HepG2 (cell line): ENCODE data around the gene ZKSCAN8. TPM values are rescaled to one million over a fixed set of nuclear protein-coding genes. Genes with fewer than 3 reads are reported as not detected.
A peak's percentile ranks its signal among the peaks of the same experiment; 100 is the strongest.

Source experiments
- ARID4A ChIP-seq: sonication (generic); formaldehyde crosslinking; IDR thresholded peaks from 2 replicates; pipeline ENCODE4 v1.5.0; 2020; ENCODE audit warnings: mild to moderate bottlenecking, missing genetic modification reagents, borderline replicate concordance
- EZH2 ChIP-seq: conservative IDR thresholded peaks from 2 replicates; pipeline ENCODE4 v1.6.1; 2012; ENCODE audit warnings: mild to moderate bottlenecking, low read depth, low read length, moderate library complexity
- HCFC1 ChIP-seq: fragments of 150-350 bp; IDR thresholded peaks from 2 replicates; pipeline ENCODE4 v1.6.1; 2014; ENCODE audit warnings: low read depth, low read length
- KDM1A ChIP-seq: IDR thresholded peaks from 2 replicates; pipeline ENCODE4 v1.6.1; 2016; ENCODE audit warnings: missing compliant biosample characterization
- MEIS2 ChIP-seq: sonication (generic); formaldehyde crosslinking; IDR thresholded peaks from 2 replicates; pipeline ENCODE4 v1.9.0; 2021; ENCODE audit warnings: mild to moderate bottlenecking, missing genetic modification reagents
- PHB2 ChIP-seq: fragments of 450-650 bp; IDR thresholded peaks from 2 replicates; pipeline ENCODE4 v1.6.1; 2018; ENCODE audit not compliant: partially characterized antibody
- POLR2G ChIP-seq: fragments of 200-400 bp; formaldehyde crosslinking; IDR thresholded peaks from 2 replicates; pipeline ENCODE4 v1.6.1; 2018; ENCODE audit warnings: mild to moderate bottlenecking, low read depth, low read length, moderate library complexity
- RCOR2 ChIP-seq: IDR thresholded peaks from 2 replicates; pipeline ENCODE4 v1.6.1; 2016; ENCODE audit warnings: missing biosample characterization, missing genetic modification reagents
- SETDB1 ChIP-seq: sonication (generic); formaldehyde crosslinking; IDR thresholded peaks from 2 replicates; pipeline ENCODE4 v1.5.1; 2020; ENCODE audit warnings: missing genetic modification reagents, mild to moderate bottlenecking, borderline replicate concordance
- SNAI1 ChIP-seq: sonication (generic); formaldehyde crosslinking; IDR thresholded peaks from 2 replicates; pipeline ENCODE4 v1.5.0; 2020; ENCODE audit warnings: mild to moderate bottlenecking, missing genetic modification reagents, borderline replicate concordance
- THRA ChIP-seq: sonication (generic); formaldehyde crosslinking; IDR thresholded peaks from 2 replicates; pipeline ENCODE4 v1.4.0; 2020; ENCODE audit warnings: missing genetic modification reagents, borderline replicate concordance
- ZBTB38 ChIP-seq: sonication (generic); formaldehyde crosslinking; IDR thresholded peaks from 2 replicates; pipeline ENCODE4 v1.5.1; 2020; ENCODE audit warnings: mild to moderate bottlenecking, missing genetic modification reagents
- ZNF609 ChIP-seq: sonication (generic); formaldehyde crosslinking; IDR thresholded peaks from 2 replicates; pipeline ENCODE4 v1.4.0; 2020; ENCODE audit warnings: mild to moderate bottlenecking, missing genetic modification reagents, borderline replicate concordance
- ZNF749 ChIP-seq: sonication (generic); formaldehyde crosslinking; IDR thresholded peaks from 2 replicates; pipeline ENCODE4 v1.8.0; 2022; ENCODE audit warnings: mild to moderate bottlenecking, missing genetic modification reagents, moderate library complexity, borderline replicate concordance
- polyA plus RNA-seq, 8 experiments: library from polyadenylated mRNA; depleted of rRNA in 3 of 8; stranded (reverse) in 7 of 8; unstranded in 1 of 8; fragments of >200 nt; fragmentation: Illumina TruSeq in 4 of 8; extraction: Trizol in 4 of 8; gene quantifications; 2 replicates each; pipeline versions ENCODE4 v1.2.1 to v1.2.3, GENCODE V29; 2011 to 2016; ENCODE audit warnings: low read depth in 4 of 8, missing spikeins in 1 of 8, mixed read lengths in 1 of 8; ENCODE audit not compliant: insufficient read depth in 1 of 8
- total RNA-seq, 5 experiments: library from RNA; depleted of rRNA; stranded (reverse); fragments of >200 nt; fragmentation: Illumina TruSeq; extraction: Trizol; gene quantifications; 2 replicates each; pipeline ENCODE4 v1.2.3, GENCODE V29; 2016; ENCODE audit warnings: low read depth in 1 of 5
- TF ChIP-seq, protein P1 (sequence below): sonication (generic); formaldehyde crosslinking; IDR thresholded peaks from 2 replicates; pipeline ENCODE4 v1.4.0; 2020; ENCODE audit warnings: missing genetic modification reagents, borderline replicate concordance

ZKSCAN8 gene
- total and polyA plus RNA-seq, 2 of the 13 experiments (the other 11 are each of a cell fraction or from before 2014, with no cell fraction given): 12.4 to 20.9 TPM

DNA sequence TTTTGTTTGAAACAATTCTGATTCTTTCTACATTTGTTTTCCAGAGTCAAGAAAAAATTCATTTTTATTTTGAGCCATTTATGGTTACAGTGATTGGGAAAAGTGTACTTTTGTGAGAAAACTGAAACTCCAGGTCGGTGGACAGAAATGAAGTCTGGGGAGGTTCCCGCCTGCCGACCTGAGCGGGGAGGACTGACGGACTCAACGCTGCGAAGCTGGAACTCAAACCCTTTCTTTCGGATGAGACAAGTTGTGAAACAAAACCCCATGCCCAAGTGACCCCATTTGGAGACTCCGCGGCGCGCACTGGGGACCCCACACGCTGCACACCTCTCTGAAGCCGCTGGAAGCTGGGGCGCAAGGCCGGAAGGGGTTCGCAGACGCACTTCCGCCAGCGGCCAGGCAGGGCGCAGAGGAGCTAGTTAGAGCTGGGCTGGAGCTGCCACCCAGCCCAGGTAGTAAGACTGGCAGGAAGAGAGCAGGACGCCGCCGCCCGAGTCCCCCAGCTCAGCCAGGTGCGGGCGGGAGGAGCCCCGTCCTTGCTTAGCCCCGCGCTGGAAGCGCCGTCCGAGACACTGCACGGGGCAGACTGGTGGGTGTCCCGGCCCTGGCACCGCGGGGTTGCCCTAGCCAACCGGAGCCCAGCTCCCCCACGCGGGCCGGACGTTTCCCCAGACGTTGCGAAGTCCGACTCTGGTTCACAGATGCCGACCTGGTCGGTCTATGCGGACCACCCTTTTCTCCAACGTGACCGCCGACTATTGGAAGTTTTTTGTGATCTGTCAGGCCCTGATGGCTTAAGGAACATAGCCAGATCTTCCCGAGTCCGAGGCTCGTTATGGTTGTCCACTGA, 37.1 kb upstream of the ZKSCAN8 start (continued):
- peak; percentile 39; the same call in 1 of the 2 replicates for TF ChIP-seq THRA (CRISPR knock-in tag)
- TF ChIP-seq RCOR2 (CRISPR knock-in tag): 0 out of 2 replicates have a peak, but pooled peaks have one; percentile 14
- TF ChIP-seq SNAI1 (CRISPR knock-in tag): peak; percentile 85
- TF ChIP-seq PHB2: no peak
- TF ChIP-seq ARID4A (CRISPR knock-in tag): peak; percentile 93
- no peak for TF ChIP-seq EZH2
- TF ChIP-seq MEIS2 (CRISPR knock-in tag): peak; percentile 69
- TF ChIP-seq, protein P1, sequence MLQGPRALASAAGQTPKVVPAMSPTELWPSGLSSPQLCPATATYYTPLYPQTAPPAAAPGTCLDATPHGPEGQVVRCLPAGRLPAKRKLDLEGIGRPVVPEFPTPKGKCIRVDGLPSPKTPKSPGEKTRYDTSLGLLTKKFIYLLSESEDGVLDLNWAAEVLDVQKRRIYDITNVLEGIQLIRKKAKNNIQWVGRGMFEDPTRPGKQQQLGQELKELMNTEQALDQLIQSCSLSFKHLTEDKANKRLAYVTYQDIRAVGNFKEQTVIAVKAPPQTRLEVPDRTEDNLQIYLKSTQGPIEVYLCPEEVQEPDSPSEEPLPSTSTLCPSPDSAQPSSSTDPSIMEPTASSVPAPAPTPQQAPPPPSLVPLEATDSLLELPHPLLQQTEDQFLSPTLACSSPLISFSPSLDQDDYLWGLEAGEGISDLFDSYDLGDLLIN: peak; percentile 87; the same call in 1 of the 2 replicates
- 0 out of 2 replicates have a peak, but pooled peaks have one; percentile 31 for TF ChIP-seq HCFC1
- no peak for TF ChIP-seq ZNF749 (CRISPR knock-in tag)
- peak; percentile 96 for TF ChIP-seq POLR2G
- no peak for TF ChIP-seq ZNF609 (CRISPR knock-in tag)
- peak; percentile 77; the same call in 1 of the 2 replicates for TF ChIP-seq SETDB1 (CRISPR knock-in tag)
- TF ChIP-seq KDM1A (CRISPR knock-in tag): 0 out of 2 replicates have a peak, but pooled peaks have one; percentile 10
- peak; percentile 68; the same call in 1 of the 2 replicates for TF ChIP-seq ZBTB38 (CRISPR knock-in tag)
